Mesenchymal stem cell (in vitro differentiated cells and primary cell): ENCODE results near the gene DCAF10.
"Not testable (repeated sequence)": the region's sequence is repeated elsewhere in the genome, so short reads cannot be mapped to it uniquely, and the experiment has no call there.

Source experiments
- DNase-seq: peaks from one replicate; pipeline ENCODE4 v3.0.0-alpha.2; 2013
- H2AFZ ChIP-seq: one replicate; pipeline ENCODE4 v1.6.1; 2013; ENCODE audit warnings: low read depth, mild to moderate bottlenecking, control low read depth, inconsistent platforms, low read length, moderate library complexity
- H2AK5ac ChIP-seq: 2 replicates; pipeline ENCODE4 v1.6.1; 2013; ENCODE audit warnings: low read length, moderate library complexity, mild to moderate bottlenecking, inconsistent platforms; ENCODE audit not compliant: severe bottlenecking
- H2BK120ac ChIP-seq: one replicate; pipeline ENCODE4 v1.6.1; 2013; ENCODE audit warnings: low read depth, mild to moderate bottlenecking, inconsistent platforms, low read length, moderate library complexity
- H2BK12ac ChIP-seq, 2 experiments: one replicate each; pipeline ENCODE4 v1.6.1; 2013; ENCODE audit warnings: inconsistent platforms in 2 of 2, low read length in 2 of 2, mild to moderate bottlenecking in 2 of 2, moderate library complexity in 2 of 2, control low read depth in 1 of 2
- H2BK15ac ChIP-seq: one replicate; pipeline ENCODE4 v1.6.1; 2013; ENCODE audit warnings: mild to moderate bottlenecking, low read depth, inconsistent platforms; ENCODE audit not compliant: poor library complexity, severe bottlenecking
- H2BK5ac ChIP-seq: 2 replicates; pipeline ENCODE4 v1.6.1; 2013; ENCODE audit warnings: low read depth, mild to moderate bottlenecking, low read length, control low read depth, inconsistent platforms; ENCODE audit not compliant: poor library complexity, severe bottlenecking
- H3K14ac ChIP-seq, 2 experiments: one replicate each; pipeline ENCODE4 v1.6.1; 2013; ENCODE audit warnings: inconsistent platforms in 2 of 2, low read length in 2 of 2, control low read depth in 1 of 2, mild to moderate bottlenecking in 1 of 2, moderate library complexity in 1 of 2
- H3K18ac ChIP-seq, 2 experiments: one replicate each; pipeline ENCODE4 v1.6.1; 2013; ENCODE audit warnings: inconsistent platforms in 2 of 2, low read length in 2 of 2, control low read depth in 1 of 2, low read depth in 1 of 2, mild to moderate bottlenecking in 1 of 2
- H3K23ac ChIP-seq, 2 experiments: one replicate each; pipeline ENCODE4 v1.6.1; 2013; ENCODE audit warnings: inconsistent platforms in 2 of 2, low read length in 2 of 2, mild to moderate bottlenecking in 2 of 2, moderate library complexity in 2 of 2, control low read depth in 1 of 2
- H3K27ac ChIP-seq: 2 replicates; pipeline ENCODE4 v1.5.1; 2013; ENCODE audit warnings: mild to moderate bottlenecking, moderate library complexity, low read length, control low read depth, inconsistent platforms; ENCODE audit not compliant: poor library complexity, severe bottlenecking
- H3K27me3 ChIP-seq, 2 experiments: 2 replicates each; pipeline versions ENCODE4 v1.6.1 to v1.7.0; 2013; ENCODE audit warnings: low read length in 2 of 2, mild to moderate bottlenecking in 2 of 2, moderate library complexity in 2 of 2, control low read depth in 1 of 2, inconsistent platforms in 1 of 2; ENCODE audit not compliant: control insufficient read depth in 1 of 2, insufficient read depth in 1 of 2
- H3K36me3 ChIP-seq, 2 experiments: 2 replicates each; pipeline versions ENCODE4 v1.6.1 to v1.7.0; 2013; ENCODE audit warnings: low read length in 2 of 2, control low read depth in 1 of 2, inconsistent platforms in 1 of 2, low read depth in 1 of 2, mild to moderate bottlenecking in 1 of 2; ENCODE audit not compliant: insufficient read depth in 2 of 2, control insufficient read depth in 1 of 2
- H3K4ac ChIP-seq, 2 experiments: one replicate each; pipeline ENCODE4 v1.6.1; 2013; ENCODE audit warnings: inconsistent platforms in 2 of 2, low read length in 2 of 2, mild to moderate bottlenecking in 2 of 2, moderate library complexity in 2 of 2, control low read depth in 1 of 2, low read depth in 1 of 2
- H3K4me1 ChIP-seq: 2 replicates; pipeline ENCODE4 v1.6.1; 2013; ENCODE audit warnings: low read depth, low read length, control low read depth; ENCODE audit not compliant: control insufficient read depth, insufficient read depth
- H3K4me2 ChIP-seq: 2 replicates; pipeline ENCODE4 v1.6.1; 2013; ENCODE audit warnings: low read length, mild to moderate bottlenecking, inconsistent platforms; ENCODE audit not compliant: poor library complexity, severe bottlenecking
- H3K4me3 ChIP-seq, 2 experiments: 2 replicates each; pipeline versions ENCODE4 v1.5.1 to v1.7.0; 2013; ENCODE audit warnings: low read length in 2 of 2, mild to moderate bottlenecking in 2 of 2, control low read depth in 1 of 2, low read depth in 1 of 2; ENCODE audit not compliant: insufficient read depth in 1 of 2
- H3K79me1 ChIP-seq: replicated peaks from 2 replicates; pipeline ENCODE4 v1.6.1; 2013; ENCODE audit warnings: mild to moderate bottlenecking, control low read depth, low read length, inconsistent platforms; ENCODE audit not compliant: poor library complexity, severe bottlenecking
- H3K9ac ChIP-seq: 2 replicates; pipeline ENCODE4 v1.7.0; 2013; ENCODE audit warnings: mild to moderate bottlenecking, low read length, moderate library complexity
- H3K9me3 ChIP-seq: 2 replicates; pipeline ENCODE4 v1.7.0; 2013; ENCODE audit warnings: mild to moderate bottlenecking, low read length; ENCODE audit not compliant: control insufficient read depth
- H4K8ac ChIP-seq: one replicate; pipeline ENCODE4 v1.6.1; 2013; ENCODE audit warnings: inconsistent platforms, mild to moderate bottlenecking, low read length, moderate library complexity
- H4K91ac ChIP-seq: one replicate; pipeline ENCODE4 v1.6.1; 2013; ENCODE audit warnings: mild to moderate bottlenecking, low read length, inconsistent platforms
- WGBS: methylation state at CpG from one replicate; pipeline ENCODE4 v1.1.7; 2013; ENCODE audit warnings: mixed read lengths; 5-methylcytosine and 5-hydroxymethylcytosine counted together

DCAF10 gene

DNA sequence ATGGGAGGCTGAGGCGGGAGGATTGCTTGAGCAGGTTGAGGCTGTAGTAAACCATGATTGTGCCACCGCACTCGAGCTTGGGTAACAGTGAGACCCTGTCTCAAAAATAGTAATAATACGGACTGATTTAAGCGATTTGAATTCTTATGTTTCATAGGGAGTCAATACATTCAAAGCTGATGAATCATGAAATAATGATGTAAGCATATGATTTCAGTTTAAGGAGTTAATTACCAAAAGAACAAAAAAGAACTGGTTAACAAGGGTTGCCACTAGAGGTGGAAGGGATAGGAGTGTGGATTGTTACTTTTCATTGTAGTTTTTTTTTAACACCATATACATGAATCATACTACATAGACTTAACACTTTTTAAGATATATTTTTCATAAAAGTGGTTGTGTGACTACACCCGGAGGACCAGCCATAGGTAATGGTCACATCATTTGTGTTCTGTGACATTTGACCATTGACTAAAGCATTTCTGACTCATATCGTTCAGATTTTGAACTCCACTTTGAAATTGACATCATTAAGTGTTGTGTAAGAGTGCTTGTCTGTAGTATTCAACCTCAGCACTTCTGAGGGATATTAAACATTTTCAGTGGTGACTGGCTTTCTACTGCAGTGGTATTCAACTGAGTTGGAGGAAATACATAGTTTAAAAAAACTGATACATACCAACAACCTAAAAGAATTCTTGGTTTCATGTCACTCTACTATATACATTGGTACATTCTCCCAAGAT is 40.0 kb upstream of the DCAF10 start:
- Histone ChIP-seq H2AFZ (no peak overlapping the region), H3K18ac (no peak overlapping the region), H3K14ac (no peak overlapping the region), H3K4me1 (peaks cover 6% of the 10 kb centered on the region), H4K8ac (no peak overlapping the region), H2AK5ac (no peak overlapping the region), H3K27me3 (no peaks in the 10 kb centered on the region), H3K4ac (no peak overlapping the region), H3K27ac (no peak overlapping the region), H4K91ac (no peak overlapping the region), H3K79me1 (peaks cover 11% of the 10 kb centered on the region), H2BK5ac (no peak overlapping the region), H3K9ac (peak overlapping the region; percentile 44), H2BK12ac (no peak overlapping the region), H3K4me2 (no peak overlapping the region), H3K36me3 (peaks cover 3 to 16% of the 10 kb centered on the region in 2 experiments), H3K4me3 (no peak overlapping the region), H3K9me3 (no peaks in the 10 kb centered on the region), H3K23ac (no peak overlapping the region), H2BK120ac (no peak overlapping the region), H2BK15ac (no peak overlapping the region)
- 91% methylated on average over 5 of the region's 7 CpGs for WGBS
- peak; percentile 77 for DNase-seq

DNA sequence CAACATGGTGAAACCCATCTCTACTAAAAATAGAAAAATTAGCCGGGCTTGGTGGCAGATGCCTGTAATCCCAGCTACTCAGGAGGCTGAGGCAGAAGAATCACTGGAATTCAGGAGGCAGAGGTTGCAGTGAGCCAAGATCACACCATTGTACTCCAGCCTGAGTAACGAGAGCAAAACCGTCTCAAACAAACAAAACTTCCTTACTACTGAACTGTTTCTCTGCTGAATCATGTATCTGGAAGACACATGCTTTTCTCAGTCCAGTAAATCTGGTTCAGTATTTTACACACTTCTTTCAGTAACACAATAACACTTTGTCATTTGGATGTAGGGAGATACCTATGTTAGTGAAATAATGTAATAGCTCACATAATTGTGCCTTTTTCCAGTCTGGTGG is 39.1 kb upstream of the DCAF10 start:
- Histone ChIP-seq H2BK5ac (no peak overlapping the region), H3K23ac (no peak overlapping the region), H3K9me3 (no peaks in the 10 kb centered on the region), H3K27me3 (no peaks in the 10 kb centered on the region), H2BK12ac (no peak overlapping the region), H3K14ac (no peak overlapping the region), H3K36me3 (peaks cover 3 to 16% of the 10 kb centered on the region in 2 experiments), H4K8ac (no peak overlapping the region), H2AFZ (no peak overlapping the region), H3K4ac (no peak overlapping the region), H3K4me1 (peaks cover 6% of the 10 kb centered on the region), H3K27ac (no peak overlapping the region), H3K4me2 (no peak overlapping the region), H2BK15ac (no peak overlapping the region), H3K9ac (peak overlapping the region; percentile 13), H3K4me3 (no peak overlapping the region), H4K91ac (no peak overlapping the region), H2BK120ac (no peak overlapping the region), H3K18ac (no peak overlapping the region), H2AK5ac (no peak overlapping the region), H3K79me1 (peaks cover 9% of the 10 kb centered on the region)
- 42% methylated on average over 3 of the region's 3 CpGs for WGBS
- DNase-seq = peak; percentile 56

DNA sequence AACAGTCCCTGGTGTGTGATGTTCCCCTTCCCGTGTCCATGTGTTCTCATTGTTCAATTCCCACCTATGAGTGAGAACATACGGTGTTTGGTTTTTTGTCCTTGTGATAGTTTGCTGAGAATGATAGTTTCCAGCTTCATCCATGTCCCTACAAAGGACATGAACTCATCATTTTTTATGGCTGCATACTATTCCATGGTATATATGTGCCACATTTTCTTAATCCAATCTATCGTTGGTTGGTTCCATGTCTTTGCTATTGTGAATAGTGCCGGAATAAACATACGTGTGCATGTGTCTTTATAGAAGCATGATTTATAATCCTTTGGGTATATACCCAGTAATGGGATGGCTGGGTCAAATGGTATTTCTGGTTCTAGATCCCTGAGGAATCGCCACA is 35.3 kb upstream of the DCAF10 start:
- H3K4me2 ChIP-seq, H3K27me3 ChIP-seq, H3K23ac ChIP-seq, H3K14ac ChIP-seq, H2BK15ac ChIP-seq, H4K8ac ChIP-seq, H2AFZ ChIP-seq, H3K27ac ChIP-seq, H2AK5ac ChIP-seq, H3K18ac ChIP-seq, H3K9ac ChIP-seq, H2BK12ac ChIP-seq, H3K4me1 ChIP-seq, H3K4ac ChIP-seq, H3K9me3 ChIP-seq, H2BK120ac ChIP-seq, H3K79me1 ChIP-seq, H2BK5ac ChIP-seq, DNase-seq, H3K4me3 ChIP-seq, H4K91ac ChIP-seq: not testable (repeated sequence)
- 100% methylated on average over 4 of the region's 6 CpGs for WGBS
- peaks cover 8 to 29% of the 10 kb centered on the region in 2 experiments for H3K36me3 ChIP-seq

- no peak overlapping the region for H3K9ac ChIP-seq
- no peak for DNase-seq
- no peak overlapping the region for H3K4me2 ChIP-seq
- H3K4me1 ChIP-seq = peaks cover 1% of the 10 kb centered on the region
- H2BK5ac ChIP-seq = no peak overlapping the region
- no peak overlapping the region for H2BK12ac ChIP-seq
- H2AK5ac ChIP-seq = no peak overlapping the region
- H3K18ac ChIP-seq = no peak overlapping the region
- H3K79me1 ChIP-seq = peaks cover 16% of the 10 kb centered on the region
- no peak overlapping the region for H3K4me3 ChIP-seq
- no peak overlapping the region for H2BK120ac ChIP-seq
- WGBS = 98% methylated on average over 5 of the region's 5 CpGs
- H3K36me3 ChIP-seq = peaks cover 28 to 55% of the 10 kb centered on the region in 2 experiments
- H2BK15ac ChIP-seq = no peak overlapping the region
- H3K27me3 ChIP-seq = no peaks in the 10 kb centered on the region
- H3K14ac ChIP-seq = no peak overlapping the region
- H4K91ac ChIP-seq = no peak overlapping the region
- no peaks in the 10 kb centered on the region for H3K9me3 ChIP-seq
- no peak overlapping the region for H2AFZ ChIP-seq
- no peak overlapping the region for H3K4ac ChIP-seq
- H3K27ac ChIP-seq = no peak overlapping the region
- no peak overlapping the region for H4K8ac ChIP-seq
- no peak overlapping the region for H3K23ac ChIP-seq
Observed at GRCh38 chr9:37769306-37769705, 31.3 kb upstream of the DCAF10 start.
